DMS79 (cell line): Measurements from ENCODE around the gene OR1F1.
A peak's percentile ranks its signal among the peaks of the same experiment; 100 is the strongest.
"Not testable (repeated sequence)": the region's sequence is repeated elsewhere in the genome, so short reads cannot be mapped to it uniquely, and the experiment has no call there.

ENCODE experiments used
- DNase-seq: peaks from one replicate; lab custom pipeline; 2025; lab: John Stamatoyannopoulos, UW

The OR1F1 gene

DNA sequence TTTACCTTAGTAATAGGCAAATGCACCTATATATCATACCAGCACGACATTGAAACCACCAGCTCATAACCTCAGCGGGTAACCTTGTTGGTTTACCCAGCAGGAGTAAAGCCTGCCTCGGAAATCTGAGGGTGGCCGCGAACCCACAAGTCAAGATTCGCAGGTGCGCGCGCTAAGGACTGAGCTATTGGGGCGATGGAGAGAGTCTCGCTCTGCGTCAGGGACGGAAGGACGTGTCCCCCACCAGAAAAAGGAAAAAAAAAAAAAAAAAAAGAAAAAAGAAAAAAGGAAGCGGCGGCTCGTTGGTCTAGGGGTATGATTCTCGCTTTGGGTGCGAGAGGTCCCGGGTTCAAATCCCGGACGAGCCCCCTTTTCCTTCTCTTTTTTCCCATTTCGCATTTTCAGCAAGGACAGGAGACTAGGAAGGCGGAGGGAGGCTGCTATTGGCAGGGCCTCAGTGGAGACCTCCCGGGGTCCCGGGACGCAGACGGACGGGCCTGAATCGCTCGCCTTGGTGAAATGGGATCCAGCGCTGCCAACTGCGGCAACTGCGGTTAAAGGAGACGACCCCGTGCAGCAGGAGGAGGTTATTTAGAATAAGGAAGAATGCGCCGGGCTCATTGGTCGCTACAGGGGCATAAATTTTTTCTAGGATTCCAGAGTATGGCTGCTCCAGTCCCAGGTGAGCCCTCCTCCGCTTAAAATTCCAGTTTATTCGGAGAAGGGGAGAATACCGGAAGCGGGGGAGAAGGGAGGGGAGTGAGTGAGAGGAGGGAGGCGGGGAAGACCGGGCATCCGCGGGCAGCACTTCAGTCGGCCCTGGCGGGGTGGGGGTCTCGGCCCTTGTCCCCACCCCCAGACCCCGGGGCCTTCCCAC lies at the start of gene OR1F1:
Gene OR1F1 (plus strand): TSS at position 407 of the 877 bp plus-strand sequence.
- peak; percentile 48 for DNase-seq

DNA sequence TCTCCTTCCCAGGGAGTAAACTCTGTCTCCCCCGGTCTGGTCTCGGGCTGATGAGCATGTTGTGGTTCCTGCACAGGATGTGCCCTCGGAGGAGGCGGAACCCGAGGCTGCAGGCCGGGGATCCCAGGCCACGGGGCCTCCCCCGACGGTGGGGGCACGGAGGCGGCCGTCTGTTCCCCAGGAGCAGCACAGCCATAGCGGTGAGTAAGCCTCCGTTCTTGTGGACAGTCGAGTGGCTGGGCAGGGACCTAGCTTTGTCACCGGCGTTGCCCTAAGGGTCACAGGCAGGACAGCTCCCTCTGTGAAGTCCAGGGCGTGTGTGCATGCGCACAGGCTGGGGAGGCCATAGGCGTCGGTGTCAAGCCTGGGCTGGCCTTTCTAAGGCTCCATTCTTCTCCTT lies 49.7 kb upstream of the OR1F1 start:
- no peak for DNase-seq

DNA sequence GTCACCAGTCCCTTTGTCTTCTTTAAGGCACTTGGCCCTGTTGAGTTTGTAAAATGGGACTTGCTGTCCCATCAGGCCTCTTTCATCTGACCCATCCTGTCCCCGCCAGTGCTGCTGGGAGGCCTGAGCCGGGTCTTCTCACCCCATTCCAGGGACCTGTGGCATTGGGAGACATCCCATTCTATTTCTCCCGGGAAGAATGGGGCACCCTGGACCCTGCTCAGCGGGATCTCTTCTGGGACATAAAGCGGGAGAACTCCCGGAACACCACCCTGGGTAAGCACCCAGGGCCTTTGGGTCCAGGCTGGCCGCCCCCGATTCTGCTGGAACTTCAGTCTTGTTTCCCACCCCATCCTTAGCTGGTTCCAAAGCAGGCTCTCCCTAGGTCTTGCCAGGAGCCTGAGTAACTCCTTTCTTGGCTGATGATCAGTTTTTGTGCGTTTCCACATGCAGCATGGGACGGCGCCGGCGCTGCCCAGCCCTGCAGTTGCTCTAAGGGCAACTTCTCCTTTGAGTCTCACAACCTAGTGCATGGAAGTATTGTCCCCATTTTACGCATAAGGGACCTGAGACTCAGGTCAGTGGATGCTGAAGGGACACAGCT lies 49.1 kb upstream of the OR1F1 start:
- no peak for DNase-seq

DNA sequence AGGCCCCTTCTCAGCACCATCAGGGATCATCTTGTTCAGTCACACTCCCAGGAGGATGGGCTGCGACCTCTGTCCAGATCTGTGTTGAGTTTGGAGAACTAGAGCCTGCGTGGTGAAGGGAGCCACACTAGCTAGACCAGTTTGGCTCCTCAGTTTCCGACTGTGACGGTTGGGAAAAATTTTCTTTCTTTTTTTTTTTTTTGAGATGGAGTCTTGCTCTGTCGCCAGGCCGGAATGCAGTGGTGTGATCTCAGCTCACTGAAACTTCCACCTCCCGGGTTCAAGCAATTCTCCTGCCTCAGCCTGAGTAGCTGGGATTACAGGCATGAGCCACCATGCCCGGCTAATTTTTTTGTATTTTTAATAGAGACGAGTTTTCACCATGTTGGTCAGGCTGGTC lies 48.4 kb upstream of the OR1F1 start:
- DNase-seq, result not testable (repeated sequence)

DNA sequence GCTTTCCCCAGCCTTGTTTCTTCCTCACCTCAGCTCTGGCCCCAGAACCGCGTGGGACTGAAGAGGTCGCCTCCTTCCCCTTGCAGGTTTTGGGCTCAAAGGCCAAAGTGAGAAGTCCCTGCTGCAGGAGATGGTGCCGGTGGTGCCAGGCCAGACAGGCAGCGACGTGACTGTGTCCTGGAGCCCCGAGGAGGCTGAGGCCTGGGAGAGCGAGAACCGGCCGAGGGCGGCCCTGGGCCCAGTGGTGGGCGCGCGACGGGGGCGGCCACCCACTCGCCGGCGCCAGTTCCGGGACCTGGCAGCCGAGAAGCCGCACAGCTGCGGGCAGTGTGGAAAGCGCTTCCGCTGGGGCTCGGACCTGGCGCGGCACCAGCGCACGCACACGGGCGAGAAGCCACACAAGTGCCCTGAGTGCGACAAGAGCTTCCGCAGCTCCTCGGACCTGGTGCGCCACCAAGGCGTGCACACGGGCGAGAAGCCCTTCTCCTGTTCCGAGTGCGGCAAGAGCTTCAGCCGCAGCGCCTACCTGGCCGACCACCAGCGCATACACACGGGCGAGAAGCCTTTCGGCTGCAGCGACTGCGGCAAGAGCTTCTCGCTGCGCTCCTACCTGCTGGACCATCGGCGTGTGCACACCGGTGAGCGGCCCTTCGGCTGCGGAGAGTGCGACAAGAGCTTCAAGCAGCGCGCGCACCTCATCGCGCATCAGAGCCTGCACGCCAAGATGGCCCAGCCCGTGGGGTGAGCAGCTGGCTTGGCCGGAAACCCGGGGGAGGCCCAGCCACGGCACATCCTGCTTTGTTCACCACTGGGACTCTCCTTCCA lies 47.2 kb upstream of the OR1F1 start:
- DNase-seq, result no peak

DNA sequence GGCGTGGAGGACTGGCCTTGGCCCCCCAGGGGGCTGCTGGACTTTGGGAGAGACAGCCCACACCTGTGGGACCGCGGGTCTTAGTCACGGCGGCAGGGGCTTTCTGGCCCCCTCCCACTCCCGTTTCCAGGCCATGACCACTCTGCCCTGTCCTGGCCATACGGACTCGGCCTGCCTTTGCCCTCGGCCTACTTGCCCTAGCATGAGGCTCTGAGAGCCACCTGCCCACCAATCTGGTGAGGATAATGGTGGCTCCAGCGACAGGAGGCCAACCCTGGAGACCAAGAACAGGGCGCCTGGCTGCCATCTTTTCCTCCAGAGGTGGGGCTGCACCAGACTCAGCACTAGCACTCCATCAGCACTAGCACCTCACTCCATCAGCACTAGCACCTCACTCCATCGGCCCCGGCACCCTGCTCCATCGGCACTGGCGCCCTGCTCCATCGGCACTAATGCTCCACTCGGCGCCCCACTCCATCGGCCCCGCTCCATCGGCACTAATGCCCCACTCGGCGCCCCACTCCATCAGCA lies 46.2 kb upstream of the OR1F1 start:
- DNase-seq, result no peak

DNA sequence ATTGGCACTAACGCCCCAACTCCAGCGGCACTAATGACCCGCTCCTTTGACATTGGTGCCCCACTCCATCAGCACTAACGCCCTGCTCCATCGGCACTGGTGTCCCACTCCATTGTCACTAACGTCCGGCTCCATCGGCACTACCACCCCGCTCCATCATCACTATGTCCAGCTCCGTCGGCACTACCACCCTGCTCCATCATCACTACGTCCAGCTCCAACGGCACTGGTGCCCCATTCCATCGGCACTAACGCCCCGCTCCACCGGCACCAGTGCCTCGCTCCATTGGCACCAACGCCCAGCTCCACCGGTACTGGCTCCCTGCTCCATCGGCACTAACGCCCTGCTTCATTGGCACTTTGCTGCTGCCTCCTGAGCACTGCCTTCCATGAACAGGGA lies 45.7 kb upstream of the OR1F1 start:
- no peak for DNase-seq

DNA sequence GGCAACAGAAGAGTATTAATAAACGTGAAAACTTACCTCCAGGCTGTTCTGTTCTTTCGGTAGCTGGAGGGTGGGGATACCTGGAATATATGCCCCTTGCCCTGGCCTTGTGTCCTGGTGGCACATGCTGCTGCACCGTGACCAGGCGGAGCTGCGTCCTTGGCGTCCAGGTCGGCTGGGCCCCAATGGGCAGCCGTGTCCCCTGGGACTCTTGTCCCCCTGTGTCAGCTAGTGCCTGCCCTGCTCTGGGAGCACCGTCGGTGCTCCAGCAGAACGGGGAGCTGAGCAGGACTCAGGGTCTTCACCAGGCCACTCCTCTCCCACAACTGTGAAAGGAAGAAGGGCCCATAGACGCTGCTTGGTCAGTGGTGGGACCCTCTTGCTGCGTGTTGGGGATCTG lies 45.2 kb upstream of the OR1F1 start:
- DNase-seq, result no peak

DNA sequence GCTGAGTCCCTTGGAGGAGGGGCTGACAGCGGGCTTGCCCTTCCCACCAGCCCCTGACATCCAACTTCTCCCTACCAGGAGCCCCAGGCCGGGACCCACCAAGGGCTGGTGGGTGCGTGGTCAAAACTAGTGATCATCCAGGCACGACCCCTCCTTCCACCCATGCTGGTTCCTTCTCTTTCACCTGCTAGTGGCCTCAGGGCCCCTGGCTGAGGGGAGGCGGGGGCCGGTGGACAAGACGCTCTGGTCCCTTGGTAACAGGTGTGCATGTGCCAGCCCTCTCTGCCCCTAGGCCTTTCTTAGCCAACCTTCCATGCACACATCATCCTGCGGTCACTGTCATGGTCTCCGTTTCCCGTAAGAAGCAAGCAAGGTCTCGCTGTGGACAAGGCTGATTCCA lies 44.8 kb upstream of the OR1F1 start:
- DNase-seq, result no peak

DNA sequence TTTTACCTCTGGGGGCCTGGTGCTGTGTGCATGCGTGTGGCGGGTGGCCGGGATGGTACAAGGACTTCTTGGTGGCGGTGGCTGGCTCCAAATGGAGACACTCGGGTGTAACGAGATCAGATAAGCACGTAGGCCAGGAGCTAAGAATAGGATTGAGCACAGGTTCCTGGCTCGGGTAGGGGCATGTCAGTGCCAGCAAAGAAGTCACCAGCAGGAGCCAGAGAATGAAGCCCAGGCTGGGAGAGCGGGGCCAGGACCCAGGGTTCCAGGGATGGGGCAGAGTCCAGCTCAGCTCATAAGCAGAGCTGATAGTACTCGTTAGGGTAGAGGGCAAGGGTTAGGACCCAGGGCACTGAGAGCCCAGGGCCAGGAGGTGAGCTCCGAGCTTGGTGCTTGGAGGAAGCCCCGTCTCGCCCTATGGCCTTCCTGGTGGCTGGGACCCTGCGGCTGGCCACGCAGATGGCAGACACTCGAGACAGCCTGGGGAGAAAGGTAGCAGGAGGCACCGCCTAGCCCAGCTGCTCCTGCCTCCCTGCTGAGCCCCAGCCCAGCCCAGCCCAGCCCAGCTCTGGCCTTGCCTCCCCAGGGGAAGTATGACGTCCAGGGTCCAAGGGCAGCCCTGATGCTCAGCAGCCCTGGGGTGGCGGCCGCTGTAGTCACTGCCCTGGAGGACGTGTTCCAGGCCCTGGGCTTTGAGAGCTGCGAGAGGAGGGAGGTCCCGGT lies 44.2 kb upstream of the OR1F1 start:
- DNase-seq, result no peak

DNA sequence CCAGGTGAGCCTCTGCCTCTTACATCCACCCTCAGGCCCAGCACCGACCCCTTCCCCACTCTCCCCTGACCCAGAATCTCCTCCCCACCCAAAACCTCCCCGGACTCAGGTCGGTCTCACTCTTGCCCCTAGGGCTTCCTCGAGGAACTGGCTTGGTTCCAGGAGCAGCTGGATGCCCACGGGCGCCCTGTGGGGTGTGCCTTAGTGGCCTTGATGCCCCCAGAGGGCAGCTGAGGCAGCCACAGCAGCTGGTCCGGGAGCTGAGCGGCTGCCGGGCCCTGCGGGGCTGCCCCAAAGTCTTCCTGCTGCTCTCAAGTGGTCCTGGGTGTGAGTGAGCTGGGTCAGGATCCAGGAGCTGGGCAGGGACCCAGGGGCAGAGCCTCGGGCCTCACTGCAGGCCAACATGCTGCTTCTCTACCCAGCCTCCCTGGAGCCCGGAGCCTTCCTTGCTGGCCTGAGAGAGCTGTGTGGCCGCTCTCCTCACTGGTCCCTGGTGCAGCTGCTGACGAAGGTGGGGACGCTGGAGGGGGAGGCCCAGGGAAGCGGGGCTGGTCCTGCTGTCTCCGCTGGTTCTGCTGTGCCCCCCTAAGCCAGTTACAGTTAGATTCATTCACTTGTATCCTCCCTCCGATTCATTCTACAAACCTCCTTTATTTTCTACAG lies 43.6 kb upstream of the OR1F1 start:
- no peak for DNase-seq

DNA sequence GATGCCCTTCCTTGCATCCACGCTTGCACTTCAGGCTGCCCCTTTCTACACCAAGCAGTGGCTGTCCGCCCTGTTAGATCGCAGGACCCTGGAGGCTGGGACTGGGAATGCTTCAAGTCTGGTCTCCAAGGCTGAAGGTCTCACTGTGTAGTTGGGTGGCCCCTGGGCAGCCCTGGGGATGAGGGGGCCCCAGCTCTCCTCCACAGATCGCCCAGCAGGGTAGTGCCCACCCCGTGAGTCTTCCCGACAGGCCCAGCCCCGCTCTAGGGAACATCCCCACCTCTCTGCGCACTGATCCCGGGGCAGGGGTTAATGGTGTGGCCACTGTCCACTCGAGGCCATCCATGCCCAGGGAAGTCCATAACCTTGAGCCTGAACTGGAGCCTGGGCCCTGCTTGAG lies 42.9 kb upstream of the OR1F1 start:
- no peak for DNase-seq

DNA sequence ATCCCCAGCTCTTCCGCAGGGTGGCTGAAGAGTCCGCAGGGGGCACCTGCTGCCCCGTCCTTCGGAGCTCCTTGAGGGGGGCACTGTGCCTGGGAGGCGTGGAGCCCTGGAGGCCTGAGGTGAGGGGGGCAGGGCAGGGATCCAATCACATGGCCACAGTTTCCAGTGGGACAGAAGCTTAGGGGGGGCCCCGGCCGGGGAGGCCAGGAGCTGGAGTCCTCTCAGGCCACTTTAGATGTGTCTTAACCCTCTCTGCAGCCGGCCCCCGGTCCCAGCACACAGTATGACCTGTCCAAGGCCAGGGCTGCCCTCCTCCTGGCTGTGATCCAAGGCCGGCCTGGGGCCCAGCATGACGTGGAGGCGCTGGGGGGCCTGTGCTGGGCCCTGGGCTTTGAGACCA lies 42.3 kb upstream of the OR1F1 start:
- no peak for DNase-seq

DNA sequence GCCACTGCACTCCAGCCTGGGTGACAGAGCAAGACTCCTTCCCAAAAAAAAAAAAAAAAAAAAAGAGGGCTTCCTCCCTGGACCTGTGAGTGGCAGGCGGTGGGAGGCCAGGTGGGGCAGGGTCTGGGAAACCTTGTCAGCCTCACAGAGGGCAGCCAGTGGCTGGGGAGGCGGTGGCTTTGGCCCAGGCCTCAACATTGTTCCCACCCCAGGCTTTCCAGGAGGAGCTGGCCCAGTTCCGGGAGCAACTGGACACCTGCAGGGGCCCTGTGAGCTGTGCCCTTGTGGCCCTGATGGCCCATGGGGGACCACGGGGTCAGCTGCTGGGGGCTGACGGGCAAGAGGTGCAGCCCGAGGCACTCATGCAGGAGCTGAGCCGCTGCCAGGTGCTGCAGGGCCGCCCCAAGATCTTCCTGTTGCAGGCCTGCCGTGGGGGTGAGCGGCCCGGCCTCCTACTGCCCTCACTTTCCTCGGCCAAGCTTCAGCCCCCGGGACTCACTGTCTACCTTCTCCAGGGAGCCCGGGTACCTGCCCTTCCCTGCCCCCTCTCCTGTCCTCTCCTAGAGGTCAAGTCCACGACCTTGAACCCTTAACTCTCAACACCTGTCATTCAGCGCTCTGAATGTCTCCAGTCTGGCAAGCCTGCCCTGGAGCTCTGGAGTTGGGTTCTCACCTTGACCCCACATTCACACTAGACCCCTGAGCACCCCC lies 40.8 kb upstream of the OR1F1 start:
- DNase-seq, result no peak

DNA sequence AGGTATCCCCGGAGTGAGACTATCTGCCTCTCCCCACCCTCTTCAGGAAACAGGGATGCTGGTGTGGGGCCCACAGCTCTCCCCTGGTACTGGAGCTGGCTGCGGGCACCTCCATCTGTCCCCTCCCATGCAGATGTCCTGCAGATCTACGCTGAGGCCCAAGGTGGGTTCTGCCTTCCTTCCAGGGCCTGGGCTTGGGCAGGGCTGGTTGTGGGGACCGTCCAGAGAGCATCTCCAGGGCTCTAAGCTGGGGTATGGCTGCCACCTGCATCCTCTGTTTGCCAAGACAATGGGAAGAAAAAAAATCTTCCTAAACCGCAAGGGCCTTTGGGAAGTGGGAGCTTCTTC lies 40.3 kb upstream of the OR1F1 start:
- no peak for DNase-seq

DNA sequence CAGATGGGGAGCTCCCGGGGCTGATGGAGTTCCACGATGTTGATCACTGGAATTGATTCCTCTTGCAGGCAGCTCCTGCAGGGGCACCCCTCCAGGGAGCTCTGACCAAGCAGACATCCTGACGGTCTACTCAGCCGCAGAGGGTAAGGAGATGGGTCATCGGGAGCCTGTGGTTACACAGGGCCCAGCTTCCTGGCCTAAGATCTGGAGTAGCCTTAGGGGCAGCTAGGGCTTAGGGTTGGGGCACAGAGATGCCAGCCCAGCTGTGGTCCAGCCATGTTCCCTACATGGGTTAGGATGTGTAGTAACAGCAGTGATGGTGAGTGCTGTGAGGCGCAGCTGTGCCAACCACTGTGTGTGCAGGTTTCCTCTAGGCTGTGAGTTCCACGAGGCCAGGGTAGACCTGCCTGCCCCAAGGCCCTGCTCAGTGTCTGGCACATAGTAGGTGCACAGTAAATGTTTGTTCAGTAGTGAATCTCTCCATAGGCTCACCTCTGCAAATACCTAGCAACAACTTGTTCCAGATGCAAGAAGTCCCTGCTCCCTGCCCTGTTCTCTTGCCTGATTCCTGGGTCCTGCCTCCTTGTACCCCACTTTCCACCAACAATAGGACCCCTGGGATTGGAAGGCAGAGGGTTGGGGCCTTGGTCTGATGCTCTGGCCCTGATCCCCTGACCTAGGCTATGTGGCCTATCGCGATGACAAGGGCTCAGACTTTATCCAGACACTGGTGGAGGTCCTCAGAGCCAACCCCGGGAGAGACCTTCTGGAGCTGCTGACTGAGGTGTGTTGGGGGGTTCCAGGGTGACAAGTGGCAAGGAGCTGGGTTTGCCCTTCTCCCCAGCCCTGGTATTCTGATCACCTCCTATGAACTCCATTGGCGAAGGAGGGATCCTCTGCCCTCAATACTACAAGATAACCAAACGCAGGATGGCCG lies 39.5 kb upstream of the OR1F1 start:
- DNase-seq, result no peak

DNA sequence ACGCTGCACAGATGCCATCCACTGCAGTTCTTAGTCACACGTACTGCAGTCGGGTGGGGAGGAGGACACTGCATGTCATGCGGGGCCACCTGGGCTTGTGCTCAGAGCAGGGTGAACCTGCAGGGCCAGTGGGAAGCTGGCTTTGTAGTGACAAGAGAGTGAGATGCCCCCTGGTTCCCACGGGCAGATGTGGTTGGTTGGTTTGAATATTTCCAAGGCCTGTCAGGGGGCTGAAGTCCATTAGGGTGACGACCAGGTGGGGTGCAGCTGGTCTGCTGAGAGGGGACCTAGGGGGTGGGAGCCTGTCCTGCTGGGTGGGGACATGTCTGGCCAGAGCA lies 38.8 kb upstream of the OR1F1 start:
- no peak for DNase-seq

DNA sequence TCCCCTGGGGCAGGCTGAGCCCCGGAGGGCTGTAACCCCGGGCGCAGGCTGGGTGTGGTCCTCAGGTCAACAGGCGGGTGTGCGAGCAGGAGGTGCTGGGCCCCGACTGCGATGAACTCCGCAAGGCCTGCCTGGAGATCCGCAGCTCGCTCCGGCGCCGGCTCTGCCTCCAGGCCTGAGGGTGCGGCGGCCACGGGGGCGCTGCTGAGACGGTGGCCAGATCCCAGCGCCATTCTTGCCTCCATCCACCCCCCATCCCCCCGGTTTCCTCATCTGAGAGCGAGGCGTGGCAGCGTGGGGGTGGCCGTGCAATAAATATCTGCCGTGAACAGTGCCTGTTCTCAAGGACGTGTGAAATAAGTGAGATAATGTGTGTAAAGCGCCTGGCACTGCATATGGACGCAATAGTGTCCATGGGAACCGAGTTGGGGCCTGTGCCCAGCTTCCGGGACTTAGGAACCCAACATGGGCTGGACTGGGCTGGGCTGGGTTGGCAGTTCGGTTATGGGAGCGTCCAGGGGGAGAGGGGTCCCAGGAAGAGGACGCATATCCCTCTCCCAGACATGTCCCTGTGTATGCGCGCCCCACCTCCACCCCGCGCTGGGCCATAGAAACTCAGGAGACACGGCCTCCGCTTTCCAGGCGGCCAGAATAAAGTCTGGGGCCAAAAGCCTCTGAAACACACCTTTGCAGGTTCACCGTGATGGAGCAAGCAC lies 38.2 kb upstream of the OR1F1 start:
- DNase-seq, result no peak
